Endothelial cell of umbilical vein (primary cell): ENCODE data around the gene NUTF2. TPM values are rescaled to one million over a fixed set of nuclear protein-coding genes. Genes with fewer than 3 reads are reported as not detected.

Source experiments
- BruUV-seq: library from RNA; stranded (reverse); fragments of 400-500 nt; replicated peaks from 2 replicates; lab custom pipeline; 2021; lab: Mats Ljungman, UMichigan
- CTCF ChIA-PET: fragments of 300-600, 350-600 bp; sonication (Branson Sonifier 250); formaldehyde crosslinking; loops from one replicate; lab custom pipeline; 2021; ENCODE audit warnings: antibody characterized with exemption, inconsistent platforms; lab: Charles Lee
- POLR2A ChIA-PET: fragments of 300-600, 350-600 bp; sonication (Branson Sonifier 250); formaldehyde crosslinking; loops from one replicate; lab custom pipeline; 2021; ENCODE audit warnings: antibody characterized with exemption, inconsistent platforms; lab: Charles Lee
- DNase-seq: peaks from one replicate; pipeline ENCODE4 v3.0.0-alpha.2; 2011; ENCODE audit warnings: low read depth, low spot score
- FAIRE-seq: peaks from 2 replicates; lab custom pipeline; 2011; peaks lifted over from hg19 to GRCh38; lab: Jason Lieb, UNC
- H2AFZ ChIP-seq: 2 replicates; pipeline ENCODE4 v1.6.0; 2012; ENCODE audit warnings: low read depth, low read length, control low read depth, inconsistent platforms
- H3K27ac ChIP-seq: 2 replicates; pipeline ENCODE4 v1.5.1; 2011; ENCODE audit warnings: low read depth, mild to moderate bottlenecking, control low read depth, low read length, moderate library complexity; ENCODE audit not compliant: insufficient read depth
- H3K27me3 ChIP-seq, 2 experiments: 2 replicates each; pipeline versions ENCODE4 v1.6.0 to v1.6.1; 2011; ENCODE audit warnings: low read length in 2 of 2, mixed read lengths in 1 of 2; ENCODE audit not compliant: control insufficient read depth in 2 of 2, insufficient read depth in 2 of 2
- H3K36me3 ChIP-seq, 2 experiments: 2 replicates in 1 of 2; 3 replicates in 1 of 2; pipeline ENCODE4 v1.5.1; 2011; ENCODE audit warnings: low read length in 2 of 2, mild to moderate bottlenecking in 1 of 2, moderate library complexity in 1 of 2; ENCODE audit not compliant: control insufficient read depth in 2 of 2, insufficient read depth in 2 of 2; ENCODE audit errors: extremely low read depth in 1 of 2
- H3K4me1 ChIP-seq: 3 replicates; pipeline ENCODE4 v1.5.1; 2011; ENCODE audit warnings: mild to moderate bottlenecking, low read length; ENCODE audit not compliant: control insufficient read depth, insufficient read depth; ENCODE audit errors: extremely low read depth
- H3K4me2 ChIP-seq: 2 replicates; pipeline ENCODE4 v1.6.1; 2011; ENCODE audit warnings: low read length, control low read depth, mixed read lengths; ENCODE audit not compliant: insufficient read depth
- H3K4me3 ChIP-seq, 3 experiments: fragments of 200-600 bp in 1 of 3; sonication (generic), shearing (Covaris generic) in 1 of 3; replicated peaks in 1 of 3; 2 replicates each; pipeline ENCODE4 v1.5.1; 2011 to 2016; ENCODE audit warnings: control low read depth in 3 of 3, low read length in 3 of 3, mild to moderate bottlenecking in 2 of 3, inconsistent platforms in 1 of 3, low read depth in 1 of 3, moderate library complexity in 1 of 3; ENCODE audit not compliant: insufficient read depth in 1 of 3
- H3K79me2 ChIP-seq: 2 replicates; pipeline ENCODE4 v1.6.0; 2012; ENCODE audit warnings: low read length, inconsistent platforms; ENCODE audit not compliant: control insufficient read depth, insufficient read depth
- H3K9ac ChIP-seq: replicated peaks from 2 replicates; pipeline ENCODE3; 2011; ENCODE audit warnings: low read length, control low read depth; ENCODE audit not compliant: insufficient read depth; ENCODE audit errors: extremely low read depth
- H3K9me1 ChIP-seq: replicated peaks from 3 replicates; pipeline ENCODE4 v1.6.0; 2011; ENCODE audit warnings: mild to moderate bottlenecking, low read length; ENCODE audit not compliant: control insufficient read depth, insufficient read depth; ENCODE audit errors: extremely low read depth
- H3K9me3 ChIP-seq: replicated peaks from 2 replicates; pipeline ENCODE4 v1.5.1; 2012; ENCODE audit warnings: low read length, inconsistent platforms; ENCODE audit not compliant: control insufficient read depth, insufficient read depth
- H4K20me1 ChIP-seq: replicated peaks from 2 replicates; pipeline ENCODE3; 2011; ENCODE audit warnings: mild to moderate bottlenecking, low read length; ENCODE audit not compliant: control insufficient read depth, insufficient read depth; ENCODE audit errors: extremely low read depth
- EZH2 ChIP-seq: IDR thresholded peaks from 2 replicates; pipeline ENCODE4 v1.6.1; 2012; ENCODE audit warnings: borderline replicate concordance, low read depth, mild to moderate bottlenecking, moderate library complexity, low read length, inconsistent platforms; ENCODE audit not compliant: severe bottlenecking
- POLR2A ChIP-seq: IDR thresholded peaks from 2 replicates; pipeline ENCODE4 v1.6.1; 2012; ENCODE audit warnings: low read depth, mild to moderate bottlenecking, control low read depth, low read length
- POLR2AphosphoS5 ChIP-seq: IDR thresholded peaks from 2 replicates; pipeline ENCODE4 v1.6.1; 2012; ENCODE audit warnings: low read depth, mild to moderate bottlenecking, control low read depth, low read length, moderate library complexity; ENCODE audit not compliant: insufficient read depth
- dilution Hi-C: fragments of 300-500 bp; cut with MboI; formaldehyde crosslinking; loops from one replicate; pipeline ENCODE4 v1.15.0; 2019; ENCODE audit warnings: low sequenced_read_pairs; ENCODE audit not compliant: extremely low pct_ligation_motif_present
- intact Hi-C: fragments of 100-400 bp; cut with micrococcal nuclease; formaldehyde crosslinking; loops from one replicate; pipeline ENCODE4 v1.10.0; 2022
- polyA plus RNA-seq, 4 experiments: library from polyadenylated mRNA; depleted of rRNA in 3 of 4; stranded (reverse) in 3 of 4; unstranded in 1 of 4; fragments of >200 nt; gene quantifications; 2 replicates each; pipeline versions ENCODE4 v1.2.1 to v1.2.3, GENCODE V29; 2011 to 2012; ENCODE audit warnings: missing spikeins in 1 of 4
- total RNA-seq: library from RNA; stranded (reverse); gene quantifications from 2 replicates; pipeline ENCODE4 v1.2.3, GENCODE V29; 2021
- TF ChIP-seq, protein P1 (sequence below): IDR thresholded peaks from 2 replicates; pipeline ENCODE4 v1.6.1; 2011; ENCODE audit not compliant: insufficient read depth, insufficient read length

The NUTF2 gene
- total and polyA plus RNA-seq, 2 donors (not counting 3 experiments of a cell fraction or from before 2014, with no cell fraction given): 208 to 273 TPM

- Histone ChIP-seq H3K9ac (peak within 1 kb of the TSS; percentile 89), H4K20me1 (no peaks in the 10 kb centered on the region), H3K4me3 (peak within 1 kb of the TSS; percentile 71 to 90 (median 81)), H3K9me3 (no peaks in the 10 kb centered on the region), H3K27ac (peak within 1 kb of the TSS; percentile 59), H3K4me2 (peak within 1 kb of the TSS; percentile 69), H3K36me3 (peaks cover 0 to 5% of the 10 kb centered on the region in 2 experiments), H3K79me2 (peaks cover 33% of the 10 kb centered on the region), H3K27me3 (no peaks in the 10 kb centered on the region), H3K9me1 (no peaks in the 10 kb centered on the region), H2AFZ (peak within 1 kb of the TSS; percentile 97), H3K4me1 (peaks cover 11% of the 10 kb centered on the region)
- intact Hi-C loops: loop anchor here (1.0 to 10.0 kb wide), 4 partner anchors 36 to 282 kb away; partner anchors contain the start of genes GFOD2 and RIPOR1
- POLR2A ChIA-PET: interaction anchor here (0.6 to 2.7 kb wide), 8 partner anchors 10 to 234 kb away, joined by 3 to 7 read pairs (median 4); partner anchors contain the start of gene GFOD2
- peak; percentile 99 for FAIRE-seq
- TF ChIP-seq POLR2AphosphoS5 (peak; percentile 94), POLR2A (peak; percentile 96), EZH2 (no peak)
- TF ChIP-seq, protein P1, sequence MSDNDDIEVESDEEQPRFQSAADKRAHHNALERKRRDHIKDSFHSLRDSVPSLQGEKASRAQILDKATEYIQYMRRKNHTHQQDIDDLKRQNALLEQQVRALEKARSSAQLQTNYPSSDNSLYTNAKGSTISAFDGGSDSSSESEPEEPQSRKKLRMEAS: no peak
- CTCF ChIA-PET: interaction anchor here (0.8 to 3.1 kb wide), 15 partner anchors 8 to 326 kb away, joined by 3 to 48 read pairs (median 4); partner anchors contain the start of genes ATP6V0D1 and GFOD2
- dilution Hi-C loops: no loop called here
- peak; percentile 100 for DNase-seq
- BruUV-seq: no TSS peak
These were observed 40.1 kb upstream of the NUTF2 start, which contains the start of the genes RANBP10 and TSNAXIP1 for GRCh38 chr16:67806428-67807147. Gene RANBP10 (minus strand): TSS chr16:67806560. CDS start chr16:67806536, 24 bp downstream. Gene TSNAXIP1 (plus strand): TSS chr16:67806889. CDS start chr16:67807150, 261 bp downstream.
